IPS DF 19.7 (cell line): ENCODE measurements around the gene ABHD11.
A peak's percentile ranks its signal among the peaks of the same experiment; 100 is the strongest.
"Not testable (repeated sequence)": the region's sequence is repeated elsewhere in the genome, so short reads cannot be mapped to it uniquely, and the experiment has no call there.

Experiments
- DNase-seq: peaks from one replicate; pipeline ENCODE4 v3.0.0-alpha.2; 2013; ENCODE audit warnings: low read depth, low spot score

Gene ABHD11

GRCh38 chr7:73738612-73739386 lies at the start of gene ABHD11:
Gene ABHD11 (minus strand): TSS chr7:73738802. CDS start chr7:73738770, 32 bp downstream.
- DNase-seq, result no peak

GRCh38 chr7:73787786-73788048 lies 49.1 kb upstream of the ABHD11 start:
- DNase-seq, result not testable (repeated sequence)

- no peak for DNase-seq
These were observed 48.0 kb upstream of the ABHD11 start for GRCh38 chr7:73786588-73786987.

GRCh38 chr7:73779517-73779916 lies 40.9 kb upstream of the ABHD11 start:
- no peak for DNase-seq

GRCh38 chr7:73778801-73779389 lies 40.3 kb upstream of the ABHD11 start:
- DNase-seq, result no peak

GRCh38 chr7:73774923-73775322 lies 36.3 kb upstream of the ABHD11 start:
- DNase-seq, result no peak

GRCh38 chr7:73773700-73774517 lies 35.3 kb upstream of the ABHD11 start:
- DNase-seq, result no peak

GRCh38 chr7:73770860-73771670 lies 32.5 kb upstream of the ABHD11 start:
- peak; percentile 28 for DNase-seq

- peak; percentile 64 for DNase-seq
These were observed 31.6 kb upstream of the ABHD11 start, which contains the start of gene CLDN3 for GRCh38 chr7:73770002-73770859. Gene CLDN3 (minus strand): TSS chr7:73770270. CDS start chr7:73770049, 221 bp downstream.

- DNase-seq, result no peak
These were observed 30.9 kb upstream of the ABHD11 start for GRCh38 chr7:73769481-73770001.

- no peak for DNase-seq
These were observed 30.3 kb upstream of the ABHD11 start for GRCh38 chr7:73768641-73769480.

GRCh38 chr7:73766556-73767229 lies 28.1 kb upstream of the ABHD11 start:
- no peak for DNase-seq

GRCh38 chr7:73762659-73762999 lies 24.0 kb upstream of the ABHD11 start:
- DNase-seq, result no peak

- no peak for DNase-seq
These were observed 23.5 kb upstream of the ABHD11 start for GRCh38 chr7:73761854-73762658.

- DNase-seq, result no peak
These were observed 20.1 kb upstream of the ABHD11 start for GRCh38 chr7:73758581-73759138.

GRCh38 chr7:73749931-73750776 lies 11.6 kb upstream of the ABHD11 start:
- DNase-seq, result no peak

GRCh38 chr7:73746378-73746777 lies 7.8 kb upstream of the ABHD11 start:
- no peak for DNase-seq
